ENCODE measurements around the gene COL5A1. TPM values are rescaled to one million over a fixed set of nuclear protein-coding genes. Genes with fewer than 3 reads are reported as not detected.

COL5A1 gene
- total RNA-seq, 1 donor from 2014 or later: 2.8 TPM

DNA sequence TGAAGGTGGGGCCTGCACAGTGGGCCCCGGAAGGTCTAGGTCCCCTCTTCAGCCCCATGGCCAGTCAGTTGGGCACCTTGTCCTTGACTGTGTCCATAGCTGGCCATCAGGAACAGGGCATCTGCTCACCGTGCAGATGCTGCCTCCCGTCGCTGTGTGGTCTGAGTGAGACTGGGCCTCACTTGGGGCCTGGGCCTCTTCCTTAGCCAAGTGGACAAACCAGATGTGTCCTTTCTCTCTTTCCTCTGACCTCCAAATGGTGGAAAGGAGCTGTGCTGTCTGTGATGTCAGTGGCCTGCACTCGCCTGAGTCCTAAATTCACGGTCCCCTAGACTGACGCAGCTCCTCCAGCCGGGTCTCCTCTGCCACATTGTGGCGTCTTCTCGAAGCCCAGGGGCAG, 114.5 kb downstream of the COL5A1 start:
- ATAC-seq (no peak), DNase-seq (ENCODE audit: low spot score) (no peak)

DNA sequence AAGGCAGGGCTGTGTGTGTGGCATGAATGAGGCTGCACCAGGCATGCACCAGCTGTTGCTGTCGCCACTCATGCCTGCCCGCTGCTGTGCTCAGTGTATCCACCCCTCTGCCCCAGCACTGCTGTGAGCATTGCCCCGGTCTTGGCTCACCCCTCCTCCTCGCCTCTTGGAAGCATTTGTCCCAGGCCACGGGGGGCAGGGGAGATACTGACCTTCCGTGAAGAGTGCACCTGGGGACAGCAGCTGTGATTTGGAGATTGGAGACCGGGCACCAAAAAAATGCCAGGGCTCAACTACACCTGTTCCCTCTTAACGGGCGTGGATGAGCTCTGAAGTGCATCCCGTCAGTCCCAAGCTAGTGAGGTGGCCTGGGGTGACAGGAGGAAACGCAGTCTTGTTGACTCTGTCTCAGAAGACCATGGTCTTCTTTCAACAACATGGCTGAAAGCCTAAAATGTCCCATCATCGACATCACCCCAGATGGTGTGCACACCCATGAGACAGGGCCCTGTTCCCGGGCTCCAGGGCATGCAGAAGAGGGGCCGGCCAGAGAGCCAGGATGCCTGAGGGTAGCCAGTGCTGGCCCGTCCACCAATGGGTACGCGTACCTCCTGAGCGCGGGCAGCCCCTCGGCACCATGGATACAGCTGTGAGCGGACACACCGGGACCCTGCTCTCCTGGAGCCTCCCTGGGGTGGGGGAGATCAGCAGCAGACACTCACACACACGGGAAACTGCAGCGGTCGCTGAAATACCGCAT, 115.8 kb downstream of the COL5A1 start:
- DNase-seq (ENCODE audit: low spot score): no peak
- no peak for ATAC-seq

DNA sequence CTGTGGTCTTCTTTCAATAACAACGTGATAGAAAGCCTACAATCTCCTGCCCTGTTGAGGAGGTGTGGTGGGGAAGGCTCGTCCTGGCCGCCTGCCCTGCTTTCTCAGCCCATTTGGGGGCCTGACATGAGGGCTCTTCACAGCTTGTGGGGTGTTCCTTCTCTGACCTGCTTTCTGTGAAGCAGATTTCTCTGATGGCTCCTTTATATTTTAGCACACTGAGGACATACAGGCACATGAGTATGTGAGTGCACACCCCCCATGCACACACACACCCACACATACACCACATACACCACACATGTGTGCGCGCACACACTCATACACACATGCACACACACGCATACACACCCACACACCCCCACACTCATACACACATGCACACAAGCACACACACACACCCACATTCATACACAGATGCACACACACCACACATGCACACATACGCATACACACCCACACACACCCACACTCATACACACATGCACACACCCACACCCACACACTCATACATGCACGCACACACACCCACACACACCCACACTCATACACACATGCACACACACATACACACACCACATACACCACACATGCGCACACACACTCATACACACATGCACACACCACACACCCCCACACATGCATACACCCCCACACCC, 117.5 kb downstream of the COL5A1 start:
- no peak for ATAC-seq
- DNase-seq (ENCODE audit: low spot score): no peak

DNA sequence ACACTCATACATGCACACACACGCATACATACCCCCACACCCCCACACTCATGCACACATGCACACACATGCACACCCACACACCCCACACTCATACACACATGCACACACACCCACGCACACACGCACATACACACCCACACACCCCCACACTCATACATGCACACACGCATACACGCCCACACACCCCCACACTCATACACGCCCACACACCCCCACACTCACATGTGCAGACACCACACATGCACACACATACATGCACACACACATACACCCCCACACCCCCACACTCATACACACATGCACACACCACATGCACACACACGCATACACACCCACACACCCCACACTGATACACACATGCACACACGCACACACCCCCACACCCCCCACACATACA, 118.3 kb downstream of the COL5A1 start:
- DNase-seq (ENCODE audit: low spot score): no peak
- no peak for ATAC-seq

DNA sequence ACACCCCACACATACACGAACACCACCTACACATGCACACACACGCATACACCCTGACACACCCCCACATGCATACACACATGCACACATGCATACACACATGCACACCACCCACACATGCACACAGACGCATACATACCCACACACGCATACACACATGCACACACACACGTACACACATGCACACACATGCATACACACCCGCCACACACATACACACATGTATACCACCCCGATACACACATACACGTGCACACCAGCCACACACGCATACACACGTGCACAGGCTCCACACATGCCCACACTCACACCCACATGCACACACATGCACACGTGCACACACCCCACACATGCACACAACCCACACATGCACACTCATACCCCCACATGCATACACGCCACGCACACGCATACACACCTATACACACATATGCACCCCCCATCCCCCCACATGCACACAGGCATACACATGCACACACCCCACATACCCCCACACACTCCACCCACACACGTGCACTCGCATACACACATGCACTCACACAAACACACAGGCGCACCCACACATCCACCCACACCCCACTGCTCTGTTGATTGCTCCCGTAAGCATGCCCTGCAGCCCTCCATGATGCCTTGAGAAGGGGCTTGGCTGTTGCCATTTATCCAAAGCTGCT, 119.3 kb downstream of the COL5A1 start:
- DNase-seq (ENCODE audit: low spot score) (no peak), ATAC-seq (no peak)

DNA sequence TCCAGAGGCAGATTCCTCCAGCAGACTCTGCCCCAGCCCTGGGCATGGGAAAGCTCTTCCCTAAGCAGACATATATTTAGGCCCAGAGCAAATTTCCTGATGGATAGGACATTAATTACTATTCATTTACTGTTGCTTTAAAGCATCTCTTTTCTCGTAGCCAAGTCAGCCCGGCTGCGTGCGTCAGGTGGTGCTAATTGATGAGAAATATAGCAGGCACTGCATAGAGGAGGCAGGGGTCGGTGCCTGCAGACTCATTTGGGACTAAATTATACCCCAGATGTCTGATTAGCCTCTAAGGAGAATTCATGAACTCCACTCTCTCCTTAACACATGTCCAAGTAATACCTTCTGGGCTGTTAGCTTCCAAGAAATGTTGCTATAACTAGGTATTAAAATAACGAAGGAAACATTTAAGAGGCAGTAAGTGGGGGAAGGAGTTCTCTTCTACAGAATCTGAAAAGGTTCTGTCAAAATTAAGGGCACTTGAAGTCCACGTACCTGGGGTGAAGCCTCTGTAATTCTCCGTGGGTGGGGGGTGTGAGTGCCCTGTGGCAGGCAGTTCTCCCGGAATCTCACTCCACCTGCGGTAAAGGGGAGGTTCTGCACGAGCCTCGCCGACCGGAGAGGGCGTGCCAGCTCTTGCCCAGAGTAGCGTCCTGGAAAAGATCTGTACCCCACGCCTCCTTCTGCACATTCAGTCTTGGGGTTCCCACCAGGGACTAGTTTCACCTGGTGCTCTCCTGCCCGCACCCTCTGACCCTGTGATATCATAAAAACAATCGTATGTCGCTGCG, 123.1 kb downstream of the COL5A1 start:
- DNase-seq (ENCODE audit: low spot score) (no peak), ATAC-seq (no peak)

DNA sequence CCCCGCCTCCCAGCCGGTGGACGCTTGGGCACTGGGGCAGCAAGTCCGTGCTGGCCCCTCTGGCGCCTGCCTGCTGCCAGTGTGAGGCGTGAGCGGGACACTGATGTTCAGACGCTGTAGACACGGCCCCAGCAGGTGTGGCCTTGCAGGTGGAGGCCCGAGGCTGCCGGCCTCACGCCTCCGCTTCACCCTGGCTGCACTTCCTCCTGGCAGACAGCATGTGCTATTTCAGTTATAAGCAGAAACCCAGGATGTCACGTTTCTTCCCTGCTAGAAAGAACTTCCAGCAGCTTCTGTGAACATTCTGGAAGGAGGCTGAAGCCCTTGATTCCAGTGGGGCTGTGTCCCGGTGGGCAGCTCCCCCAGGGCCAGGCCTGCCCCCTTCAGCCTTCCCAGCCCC, 124.2 kb downstream of the COL5A1 start:
- DNase-seq (ENCODE audit: low spot score) (no peak), ATAC-seq (no peak)

DNA sequence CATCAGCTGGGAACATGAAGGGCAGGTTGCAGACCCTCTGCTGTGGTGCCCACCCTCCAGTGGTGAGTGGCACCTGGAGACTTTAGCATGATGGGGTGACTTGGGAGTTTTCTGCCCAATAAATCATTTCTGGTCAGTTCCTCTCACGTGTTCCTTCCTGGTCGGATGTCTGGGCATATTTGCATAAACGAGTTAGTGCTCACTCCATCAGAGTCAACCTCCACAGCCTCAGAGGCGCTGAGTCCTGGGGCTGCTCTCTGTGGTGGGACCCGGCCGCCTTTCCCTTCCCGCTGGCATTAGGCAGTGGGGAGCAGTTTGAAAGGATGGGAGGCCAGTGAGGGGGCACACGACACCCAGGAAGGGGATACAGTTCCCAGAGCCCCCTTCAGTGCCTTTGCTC, 125.0 kb downstream of the COL5A1 start:
- ATAC-seq: no peak
- DNase-seq (ENCODE audit: low spot score): no peak

DNA sequence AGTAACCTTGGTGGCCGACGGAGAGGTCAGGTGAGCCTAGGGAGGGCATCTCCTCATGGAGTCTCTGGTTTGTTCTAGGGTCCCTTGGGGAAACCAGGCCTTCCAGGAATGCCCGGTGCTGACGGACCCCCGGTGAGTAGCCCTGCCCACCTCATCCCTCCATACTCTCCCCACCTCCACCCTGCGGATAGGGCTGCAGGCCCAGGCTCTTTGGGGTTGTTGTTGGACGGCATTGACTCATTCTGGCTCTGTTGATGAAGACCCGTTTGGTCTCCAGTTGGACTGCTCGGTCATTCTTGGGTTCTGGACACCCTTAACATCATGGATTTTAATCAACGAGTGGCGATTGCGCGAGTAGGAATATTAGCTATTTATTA, 126.7 kb downstream of the COL5A1 start:
- ATAC-seq (no peak), DNase-seq (ENCODE audit: low spot score) (no peak)

DNA sequence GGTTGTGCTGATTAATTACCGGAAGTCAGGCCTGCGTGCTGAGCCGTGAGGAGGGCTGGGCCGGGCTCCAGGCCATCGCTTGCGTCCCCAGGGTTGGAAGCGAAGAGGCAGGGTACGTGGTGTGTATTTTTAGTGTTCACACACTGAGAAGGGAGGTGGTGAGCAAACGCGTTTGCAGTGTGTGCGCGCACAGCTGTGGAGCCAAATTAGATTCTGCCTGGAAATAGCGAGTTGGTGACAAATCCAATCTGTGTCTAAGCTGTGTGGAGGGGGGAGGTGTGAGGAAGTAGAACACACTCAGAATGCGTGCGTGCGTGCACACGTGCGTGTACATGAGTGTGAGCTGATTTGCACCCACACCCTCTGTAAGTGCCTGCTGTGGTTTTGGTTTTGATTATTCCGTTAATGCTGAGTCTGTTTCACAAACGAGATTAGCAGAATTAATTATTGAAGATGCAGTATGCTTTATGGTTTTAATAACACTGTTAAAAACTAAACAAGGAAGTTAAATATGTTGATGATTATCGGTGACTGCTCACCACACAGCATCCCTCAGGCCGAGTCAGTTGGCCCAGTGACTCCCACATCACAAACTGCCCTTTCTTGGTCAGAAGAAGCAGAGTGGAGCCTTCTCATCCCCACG, 127.2 kb downstream of the COL5A1 start:
- no peak for ATAC-seq
- no peak for DNase-seq (ENCODE audit: low spot score)

DNA sequence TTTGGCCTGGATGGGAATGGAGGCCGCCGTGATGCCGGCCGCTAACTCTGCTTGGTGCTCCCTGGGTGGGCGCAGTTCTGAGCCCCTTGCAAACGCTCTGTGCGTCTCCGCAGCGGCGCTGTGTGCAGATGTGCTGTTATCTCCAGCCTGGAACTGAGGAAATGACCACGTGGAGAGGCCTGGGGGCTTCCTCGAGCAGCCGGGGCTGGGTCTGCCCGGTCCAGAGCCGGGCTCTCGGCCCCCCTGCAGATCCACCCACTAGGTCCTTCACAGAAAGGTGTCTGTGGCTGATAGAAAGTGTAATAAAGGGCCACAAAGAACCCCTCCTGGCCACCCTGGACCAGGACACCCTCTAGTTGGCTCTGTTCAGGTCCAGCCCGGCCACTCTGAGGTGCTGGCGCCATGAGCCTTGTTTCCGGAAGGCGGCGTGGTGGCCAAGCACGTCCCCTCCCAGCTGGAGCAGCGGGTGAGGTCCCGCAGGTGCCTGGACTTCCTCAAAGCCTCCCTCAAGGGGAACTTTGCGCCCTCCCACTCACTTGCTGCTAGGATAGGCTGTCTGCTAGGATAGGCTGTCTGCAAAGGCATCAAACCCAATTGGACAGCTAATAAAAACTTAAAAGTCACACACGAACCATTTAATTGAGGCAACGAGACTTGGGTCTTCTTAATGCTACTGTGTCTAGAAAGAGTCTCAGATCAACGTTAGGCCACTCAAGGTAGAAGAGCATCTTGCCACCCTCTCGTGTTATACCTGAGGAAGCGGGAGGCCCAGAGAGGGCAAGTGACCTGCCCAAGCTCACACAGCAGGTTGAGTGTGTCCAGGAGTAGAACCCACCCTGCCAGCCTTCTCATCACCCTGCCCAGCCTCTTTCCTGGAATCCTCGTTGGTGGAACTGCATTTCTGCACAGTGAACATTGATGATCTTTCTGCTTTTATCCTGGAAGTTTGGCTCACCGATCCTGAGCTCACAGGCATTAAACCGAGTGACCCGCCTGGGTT, 129.7 kb downstream of the COL5A1 start:
- peak; percentile 31 for ATAC-seq
- no peak for DNase-seq (ENCODE audit: low spot score)

DNA sequence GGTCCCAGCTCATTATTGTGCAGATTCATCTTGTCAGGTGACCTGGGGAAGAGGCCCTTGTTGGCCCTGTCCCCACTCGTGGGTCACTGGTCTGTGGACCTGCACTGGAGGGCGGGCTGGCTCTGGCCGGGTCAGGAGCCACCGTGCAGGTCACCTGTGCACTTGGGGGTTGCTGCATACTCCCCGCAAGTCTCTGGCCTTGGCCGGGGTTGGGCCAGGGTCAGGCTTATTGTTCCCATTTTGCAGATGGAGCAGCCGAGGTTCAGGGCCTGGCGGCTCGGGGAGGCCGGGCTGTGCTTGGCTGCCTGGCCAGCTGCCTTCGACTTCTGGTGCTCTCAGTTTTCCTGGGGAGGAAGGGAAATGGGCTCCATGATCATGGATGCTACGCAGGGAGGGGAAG, 130.7 kb downstream of the COL5A1 start:
- ATAC-seq (no peak), DNase-seq (ENCODE audit: low spot score) (no peak)

DNA sequence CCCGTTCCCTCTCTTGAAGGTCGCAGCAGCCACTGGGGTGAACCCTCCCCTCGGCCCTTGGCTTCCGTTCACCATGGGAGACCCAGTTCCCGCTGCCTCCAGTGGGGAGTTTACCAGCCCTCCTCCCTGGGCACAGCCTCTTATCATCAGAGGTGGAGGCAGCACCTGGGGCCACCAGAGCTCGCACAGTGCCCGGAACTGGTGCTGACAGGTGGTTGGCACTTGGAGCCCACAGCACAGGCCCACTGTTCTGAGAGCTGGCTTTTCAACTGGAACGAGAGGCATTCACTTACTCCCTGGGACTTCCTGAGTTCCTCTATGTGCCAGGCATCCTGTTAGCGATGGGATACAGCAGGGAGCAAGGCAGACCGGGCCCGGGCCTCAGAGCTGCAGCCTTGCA, 132.2 kb downstream of the COL5A1 start:
- DNase-seq (ENCODE audit: low spot score) (no peak), ATAC-seq (no peak)

DNA sequence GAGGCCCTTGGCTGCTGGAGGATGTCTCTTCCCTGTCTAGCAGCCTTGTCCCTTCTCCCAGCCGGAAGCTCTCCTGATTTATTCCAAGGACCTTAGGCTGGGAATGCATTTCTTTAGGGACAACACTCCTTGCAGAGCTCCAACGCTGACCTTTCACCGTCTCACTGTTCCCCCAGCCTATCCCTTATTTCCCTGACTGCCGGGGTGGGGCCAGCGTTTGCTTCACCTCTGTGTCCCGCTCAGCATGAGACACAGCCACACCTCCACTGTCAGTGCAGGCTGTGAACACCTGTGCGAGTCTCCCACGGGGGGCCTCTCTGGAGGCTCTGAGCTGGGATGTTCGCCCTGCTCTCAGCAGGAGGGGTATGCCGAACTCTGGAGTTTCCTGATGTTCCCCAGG, 132.8 kb downstream of the COL5A1 start:
- DNase-seq (ENCODE audit: low spot score) (no peak), ATAC-seq (no peak)

DNA sequence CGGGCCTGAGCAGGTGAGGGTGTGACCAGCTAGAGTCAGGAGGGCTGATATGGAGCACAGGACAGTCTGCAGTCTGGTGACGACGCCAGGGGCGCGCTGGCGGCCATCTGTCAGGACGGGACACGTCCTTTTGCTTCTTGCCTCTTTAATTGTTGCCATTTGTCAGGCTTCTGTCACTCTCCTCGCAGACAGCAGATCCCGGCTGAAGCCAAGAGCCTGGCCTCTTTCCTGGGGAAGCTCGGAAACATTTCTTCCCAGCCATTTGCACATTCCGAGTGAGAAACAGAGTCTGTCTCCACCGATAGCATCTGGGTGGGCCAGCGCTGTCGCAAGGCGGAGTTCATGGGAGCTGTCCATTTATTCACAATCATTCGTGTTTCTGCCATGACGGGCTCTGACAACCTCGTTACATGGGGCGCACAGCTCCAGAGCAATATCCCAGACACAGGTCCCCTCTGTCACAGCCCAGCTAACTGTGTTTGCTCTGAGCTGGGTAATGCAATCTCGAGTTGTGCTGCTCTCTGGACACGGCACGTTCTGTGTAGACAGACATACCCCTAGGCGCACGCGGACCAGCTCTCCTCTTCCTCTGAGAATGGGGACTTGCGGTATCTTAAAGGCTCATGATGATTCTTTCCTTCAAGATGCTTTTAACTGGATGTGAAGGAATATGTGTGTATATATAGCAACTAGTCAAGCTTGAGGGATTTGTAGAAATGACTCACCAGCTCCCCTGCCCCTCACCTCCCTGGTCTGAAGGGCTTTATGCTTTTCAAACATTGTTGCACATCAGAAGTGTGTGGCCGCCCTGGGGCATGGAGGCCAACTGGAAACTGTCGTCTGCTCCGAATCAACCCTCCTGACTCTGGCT, 133.7 kb downstream of the COL5A1 start:
- DNase-seq (ENCODE audit: low spot score) (no peak), ATAC-seq (no peak)

DNA sequence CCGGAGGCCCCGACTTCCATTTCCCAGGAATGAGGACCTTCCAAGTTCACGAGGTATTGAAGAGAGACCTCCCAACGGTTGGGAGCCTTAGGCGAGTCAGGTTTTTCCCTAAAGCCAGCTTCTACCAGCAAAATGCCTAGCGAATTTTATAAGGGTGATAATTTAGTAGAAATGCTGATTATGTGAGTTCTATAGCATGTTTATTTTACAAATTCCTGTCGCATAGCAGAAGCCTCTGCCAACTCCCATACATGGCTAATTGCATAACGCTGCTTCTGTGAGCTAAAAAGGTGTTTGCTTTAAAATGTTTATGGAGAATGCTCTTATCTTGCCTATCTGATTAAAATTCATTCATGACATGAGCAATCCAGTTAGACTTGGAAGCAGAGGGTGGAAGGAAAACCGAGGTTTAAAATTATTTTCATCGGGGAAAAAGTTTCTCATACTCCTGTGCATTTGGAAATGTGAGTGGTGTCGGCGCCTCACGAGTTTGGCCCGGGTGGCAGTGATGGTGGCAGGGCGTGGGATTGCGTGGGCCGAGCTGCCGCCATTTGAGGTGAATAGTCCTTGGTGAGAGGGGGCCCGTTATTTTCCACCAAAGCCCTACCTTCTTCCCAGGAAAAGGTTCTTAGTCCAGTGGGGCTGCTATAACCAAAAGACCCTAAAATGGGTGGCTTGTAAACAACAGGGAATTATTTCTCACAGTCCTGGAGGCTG, 134.6 kb downstream of the COL5A1 start:
- ATAC-seq (no peak), DNase-seq (ENCODE audit: low spot score) (no peak)

DNA sequence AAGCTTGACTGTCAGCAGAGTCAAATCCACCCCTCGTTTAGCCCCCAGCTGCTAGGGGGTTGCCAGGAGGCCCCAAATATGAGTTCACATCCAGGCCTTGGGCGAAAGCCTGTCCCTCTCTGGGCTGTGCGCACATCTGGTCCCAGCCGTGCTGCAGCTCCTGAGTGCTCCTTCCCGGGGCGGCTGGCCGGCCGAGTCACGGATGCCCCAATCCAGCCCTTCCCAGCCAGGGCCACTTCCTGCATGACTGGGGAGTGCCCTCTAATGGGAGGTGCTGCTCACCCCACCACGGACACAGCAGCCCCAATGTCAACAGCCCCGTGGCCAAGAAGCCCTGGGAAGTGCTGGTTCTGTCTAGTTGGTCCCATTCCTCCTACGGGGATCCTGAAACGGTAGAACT, 135.6 kb downstream of the COL5A1 start:
- no peak for ATAC-seq

DNA sequence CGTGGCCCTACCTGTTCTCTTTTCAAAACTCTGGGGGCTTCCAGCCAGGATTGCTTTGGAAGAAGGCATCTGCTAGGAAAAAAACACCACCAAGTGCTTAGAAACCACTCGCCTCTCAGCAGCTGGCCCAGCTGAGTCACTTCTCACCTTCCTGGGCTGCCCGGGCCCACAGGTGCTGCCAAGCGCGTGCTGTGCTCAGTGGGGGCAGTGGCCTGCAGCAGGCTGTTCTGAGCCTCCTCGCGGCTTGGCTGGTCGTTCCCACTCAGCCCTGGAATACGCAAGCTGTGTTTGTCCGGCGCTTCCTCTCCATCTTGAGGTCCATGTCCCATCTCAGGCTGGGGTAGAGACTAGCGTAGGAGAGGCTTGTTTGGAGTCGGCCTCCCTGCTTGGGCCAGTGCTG, 136.6 kb downstream of the COL5A1 start:
- no peak for ATAC-seq
- no peak for DNase-seq (ENCODE audit: low spot score)

More for the DNA sequence above, 135.6 kb downstream of the COL5A1 start:
- no peak for DNase-seq (ENCODE audit: low spot score)

Measured in left lobe of liver (tissue), 2 donors.